HuH-7.5 (cell line): ENCODE results near the gene CADM2.
"Not testable (repeated sequence)": the region's sequence is repeated elsewhere in the genome, so short reads cannot be mapped to it uniquely, and the experiment has no call there.

ENCODE experiments used
- DNase-seq: peaks from one replicate; pipeline ENCODE4 v3.0.0; 2011; ENCODE audit warnings: low spot score

The CADM2 gene

GRCh38 chr3:85077018-85077417 is 118.2 kb downstream of the CADM2 start:
- DNase-seq = no peak

GRCh38 chr3:85081191-85081906 is 122.6 kb downstream of the CADM2 start:
- DNase-seq = no peak

- DNase-seq = no peak
These were observed 131.7 kb downstream of the CADM2 start for GRCh38 chr3:85090495-85090894.

- no peak for DNase-seq
These were observed 141.5 kb downstream of the CADM2 start for GRCh38 chr3:85100316-85100715.

GRCh38 chr3:85102781-85103180 is 144.0 kb downstream of the CADM2 start:
- no peak for DNase-seq

- no peak for DNase-seq
These were observed 151.6 kb downstream of the CADM2 start for GRCh38 chr3:85110393-85110792.

- no peak for DNase-seq
These were observed 162.1 kb downstream of the CADM2 start for GRCh38 chr3:85120879-85121278.

- not testable (repeated sequence) for DNase-seq
These were observed 174.1 kb downstream of the CADM2 start for GRCh38 chr3:85132864-85133263.

- not testable (repeated sequence) for DNase-seq
These were observed 175.1 kb downstream of the CADM2 start for GRCh38 chr3:85133691-85134420.

GRCh38 chr3:85142626-85143025 is 183.8 kb downstream of the CADM2 start:
- DNase-seq = no peak

- no peak for DNase-seq
These were observed 189.2 kb downstream of the CADM2 start for GRCh38 chr3:85148036-85148435.

- no peak for DNase-seq
These were observed 192.8 kb downstream of the CADM2 start for GRCh38 chr3:85151555-85151954.

- DNase-seq = not testable (repeated sequence)
These were observed 194.5 kb downstream of the CADM2 start for GRCh38 chr3:85153279-85153678.

GRCh38 chr3:85159376-85159775 is 200.6 kb downstream of the CADM2 start:
- no peak for DNase-seq

GRCh38 chr3:85161544-85161943 is 202.8 kb downstream of the CADM2 start:
- no peak for DNase-seq

- no peak for DNase-seq
These were observed 204.1 kb downstream of the CADM2 start for GRCh38 chr3:85162905-85163304.

GRCh38 chr3:85164436-85164835 is 205.6 kb downstream of the CADM2 start:
- DNase-seq = no peak

- DNase-seq = no peak
These were observed 208.8 kb downstream of the CADM2 start for GRCh38 chr3:85167576-85167975.

GRCh38 chr3:85170646-85171045 is 211.9 kb downstream of the CADM2 start:
- DNase-seq = no peak

GRCh38 chr3:85171976-85172375 is 213.2 kb downstream of the CADM2 start:
- DNase-seq = no peak

- DNase-seq = no peak
These were observed 218.0 kb downstream of the CADM2 start for GRCh38 chr3:85176799-85177198.

GRCh38 chr3:85182975-85183752 is 224.4 kb downstream of the CADM2 start:
- DNase-seq = no peak

- DNase-seq = no peak
These were observed 226.7 kb downstream of the CADM2 start for GRCh38 chr3:85185495-85185894.
